ENCODE measurements around the gene SH3BGRL2.

Gene SH3BGRL2

GRCh38 chr6:79750806-79751205 lies 119.7 kb downstream of the SH3BGRL2 start:
- DNase-seq, result peak; percentile 30
